HK-2 (cell line): Measurements from ENCODE around the gene USP37.

Source experiments
- DNase-seq: peaks from one replicate; pipeline ENCODE4 v3.0.0-alpha.2; 2018; ENCODE audit not compliant: unreplicated experiment

Gene USP37, protein sequence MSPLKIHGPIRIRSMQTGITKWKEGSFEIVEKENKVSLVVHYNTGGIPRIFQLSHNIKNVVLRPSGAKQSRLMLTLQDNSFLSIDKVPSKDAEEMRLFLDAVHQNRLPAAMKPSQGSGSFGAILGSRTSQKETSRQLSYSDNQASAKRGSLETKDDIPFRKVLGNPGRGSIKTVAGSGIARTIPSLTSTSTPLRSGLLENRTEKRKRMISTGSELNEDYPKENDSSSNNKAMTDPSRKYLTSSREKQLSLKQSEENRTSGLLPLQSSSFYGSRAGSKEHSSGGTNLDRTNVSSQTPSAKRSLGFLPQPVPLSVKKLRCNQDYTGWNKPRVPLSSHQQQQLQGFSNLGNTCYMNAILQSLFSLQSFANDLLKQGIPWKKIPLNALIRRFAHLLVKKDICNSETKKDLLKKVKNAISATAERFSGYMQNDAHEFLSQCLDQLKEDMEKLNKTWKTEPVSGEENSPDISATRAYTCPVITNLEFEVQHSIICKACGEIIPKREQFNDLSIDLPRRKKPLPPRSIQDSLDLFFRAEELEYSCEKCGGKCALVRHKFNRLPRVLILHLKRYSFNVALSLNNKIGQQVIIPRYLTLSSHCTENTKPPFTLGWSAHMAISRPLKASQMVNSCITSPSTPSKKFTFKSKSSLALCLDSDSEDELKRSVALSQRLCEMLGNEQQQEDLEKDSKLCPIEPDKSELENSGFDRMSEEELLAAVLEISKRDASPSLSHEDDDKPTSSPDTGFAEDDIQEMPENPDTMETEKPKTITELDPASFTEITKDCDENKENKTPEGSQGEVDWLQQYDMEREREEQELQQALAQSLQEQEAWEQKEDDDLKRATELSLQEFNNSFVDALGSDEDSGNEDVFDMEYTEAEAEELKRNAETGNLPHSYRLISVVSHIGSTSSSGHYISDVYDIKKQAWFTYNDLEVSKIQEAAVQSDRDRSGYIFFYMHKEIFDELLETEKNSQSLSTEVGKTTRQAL

DNA sequence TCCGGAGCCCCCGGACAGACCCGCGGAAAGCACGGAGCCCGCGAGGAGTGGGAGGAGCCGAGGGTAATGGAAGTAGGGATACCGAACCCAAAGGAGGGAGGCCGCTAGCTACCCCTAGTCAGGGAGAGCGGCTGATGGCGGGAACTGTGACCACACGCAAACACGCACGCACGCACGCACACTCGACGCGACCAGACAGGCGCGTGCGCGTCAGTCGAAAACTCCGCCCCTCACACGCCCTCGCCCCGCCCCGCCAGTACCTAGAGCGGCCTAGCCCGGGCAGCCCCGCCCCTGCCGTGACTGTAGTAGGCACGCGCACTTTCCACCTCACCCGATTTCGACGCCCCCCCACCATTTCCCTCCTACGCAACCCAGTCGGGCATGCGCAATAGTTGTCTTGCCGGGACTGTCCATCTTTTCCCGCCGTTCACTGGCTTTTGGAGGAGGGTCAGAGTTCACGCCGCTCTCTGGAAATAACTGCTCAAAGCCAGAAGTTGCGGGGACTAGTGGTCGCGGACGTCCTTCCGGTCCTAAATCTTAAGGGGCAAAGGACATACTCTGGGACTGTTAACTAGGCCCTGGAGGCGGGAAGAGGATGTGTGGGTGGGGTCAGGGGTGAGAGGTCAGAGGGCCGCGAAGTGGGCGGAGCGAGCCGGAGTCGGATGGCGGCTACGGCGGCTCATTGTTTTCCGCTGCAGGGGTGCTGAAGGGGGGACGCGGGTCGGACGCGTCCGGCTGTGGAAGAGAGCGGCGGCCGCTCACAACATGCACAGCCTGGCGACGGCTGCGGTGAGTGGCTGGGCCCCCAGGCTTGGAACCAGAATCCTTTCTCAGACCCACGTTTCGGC lies at the start of gene USP37, which contains the start of gene CNOT9:
TSS of gene USP37 (minus strand) at position 162 of the 848 bp plus-strand sequence. CDS start 9,698 bp downstream, outside the sequence.
TSS of gene CNOT9 (plus strand) at position 650 of the 848 bp plus-strand sequence. CDS start at position 766, 116 bp downstream.
- DNase-seq = peak; percentile 99

DNA sequence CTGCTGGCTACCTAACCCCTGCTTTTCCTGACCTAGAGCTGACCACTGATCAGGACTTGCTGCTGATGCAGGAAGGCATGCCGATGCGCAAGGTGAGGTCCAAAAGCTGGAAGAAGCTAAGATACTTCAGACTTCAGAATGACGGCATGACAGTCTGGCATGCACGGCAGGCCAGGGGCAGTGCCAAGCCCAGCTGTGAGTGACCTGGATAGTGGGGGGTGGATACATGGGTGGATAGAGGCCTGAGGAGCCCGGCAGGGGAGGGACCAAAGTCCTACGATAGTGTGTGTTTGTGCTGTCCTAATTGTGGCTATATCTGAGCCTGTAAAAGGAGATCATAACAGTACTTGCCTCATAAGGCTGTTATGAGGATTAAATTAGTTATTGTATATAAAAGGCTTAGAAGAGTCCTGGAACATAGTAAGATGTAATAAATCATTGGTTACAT lies 47.7 kb upstream of the USP37 start:
- no peak for DNase-seq

DNA sequence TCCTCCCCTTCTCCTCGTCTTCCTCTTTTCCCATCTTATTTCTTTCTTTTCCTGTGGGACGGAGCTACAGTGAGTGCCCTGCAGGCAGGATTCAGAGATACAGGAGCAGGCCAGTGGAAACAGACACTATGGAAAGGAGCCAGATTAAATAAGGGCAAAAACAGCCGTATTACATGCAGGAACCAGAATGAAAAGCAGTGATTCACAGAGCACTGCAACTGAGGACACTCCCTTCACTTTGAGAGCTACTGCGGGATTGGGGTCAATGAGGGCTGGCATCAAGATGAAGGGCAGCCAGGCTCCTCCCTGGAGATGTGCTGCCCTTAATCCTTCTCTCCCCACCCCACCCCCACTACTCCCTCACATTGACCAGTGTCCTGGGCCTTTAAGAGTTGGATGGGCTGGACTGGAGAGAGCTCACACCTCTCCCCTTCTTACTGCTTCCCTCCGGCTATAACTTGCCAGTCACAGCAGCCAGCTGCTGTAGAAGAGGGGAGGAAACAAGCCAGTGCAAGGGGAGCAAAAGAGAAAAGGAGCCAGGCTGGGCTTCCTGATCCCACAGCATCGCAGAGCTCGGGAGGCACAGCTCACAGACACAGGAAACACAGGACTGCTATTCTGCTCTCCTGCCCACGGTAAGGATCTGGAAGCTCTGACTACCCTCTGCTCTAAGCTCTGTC lies 39.4 kb upstream of the USP37 start, which contains the start of gene PLCD4:
TSS of gene PLCD4 (plus strand) at position 464 of the 680 bp plus-strand sequence. CDS start 7,841 bp downstream, outside the sequence.
- DNase-seq = no peak

DNA sequence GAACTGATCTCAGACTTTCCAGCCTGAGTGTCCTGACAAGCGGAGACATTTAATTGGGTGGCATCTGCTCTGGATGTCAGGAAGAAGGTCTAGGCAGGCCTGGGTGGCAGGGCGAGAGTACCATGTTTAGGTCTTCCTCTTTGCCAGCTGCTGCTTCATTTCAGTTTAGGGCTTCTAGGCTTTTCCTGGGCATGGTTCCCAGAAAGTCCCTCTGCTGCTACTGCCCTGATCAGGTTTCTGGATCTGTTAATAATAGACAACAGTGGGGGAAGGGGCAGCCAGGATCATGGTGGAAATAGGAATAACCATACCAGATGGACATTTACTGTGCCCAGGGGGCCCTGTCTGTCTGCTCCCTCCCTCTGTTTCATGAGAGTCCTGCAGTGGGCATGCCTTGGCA lies 37.3 kb upstream of the USP37 start:
- DNase-seq = no peak

DNA sequence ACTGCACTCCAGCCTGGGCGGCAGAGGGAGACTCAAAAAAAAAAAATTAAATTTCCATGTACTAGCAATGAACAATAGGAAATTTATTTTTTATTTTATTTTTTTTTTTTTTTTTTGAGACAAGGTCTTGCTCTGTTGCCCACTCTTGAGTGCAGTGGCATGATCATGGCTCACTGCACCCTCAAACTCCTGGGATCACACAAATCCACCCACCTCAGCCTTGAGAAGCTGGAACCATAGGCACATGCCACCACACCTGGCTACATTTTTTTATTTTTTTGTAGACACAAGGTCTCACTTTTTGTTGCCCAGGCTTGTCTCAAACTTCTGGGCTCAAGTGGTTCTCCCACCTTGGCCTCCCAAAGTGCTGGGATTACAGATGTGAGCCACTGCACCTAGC lies 17.4 kb upstream of the USP37 start:
- no peak for DNase-seq

DNA sequence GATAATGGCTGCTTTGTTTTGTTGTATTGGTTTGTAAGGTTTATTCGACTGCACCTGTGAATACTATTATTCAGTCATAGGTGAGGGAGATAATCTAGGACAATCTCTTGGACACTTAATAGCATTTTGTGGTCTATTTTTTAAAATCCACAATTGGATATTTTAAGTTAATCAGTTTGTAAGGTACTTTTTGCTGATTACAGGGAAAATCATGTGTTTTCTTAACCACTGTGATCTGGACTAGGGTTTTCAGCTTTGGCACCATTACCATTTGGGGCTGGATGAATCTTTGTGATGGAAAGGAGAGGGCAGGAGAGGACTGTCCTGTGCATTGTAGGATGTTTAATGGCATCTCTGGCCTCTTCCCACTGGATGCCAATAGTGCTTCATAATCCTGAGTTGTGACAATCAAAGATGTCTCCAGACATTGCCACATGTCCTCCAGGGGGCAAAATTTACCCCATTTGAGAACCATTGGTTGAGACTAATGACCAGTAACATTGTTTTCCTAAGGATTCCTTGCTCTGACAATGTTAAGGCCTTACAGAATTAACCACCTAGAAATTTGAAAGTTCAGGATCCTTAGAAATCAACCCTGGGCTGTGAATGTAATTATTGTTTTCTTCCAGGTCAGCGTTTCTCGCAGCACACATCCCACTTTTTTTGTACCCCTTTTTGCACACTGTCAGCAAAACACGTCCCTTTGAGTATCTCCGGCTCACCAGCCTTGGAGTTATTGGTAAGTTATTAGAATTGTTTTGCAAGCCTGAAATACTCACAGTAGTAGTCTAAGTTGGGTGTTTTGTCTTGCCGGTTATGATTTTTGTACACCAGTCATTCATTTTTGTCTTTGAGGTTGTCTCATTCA lies 16.1 kb upstream of the USP37 start:
- DNase-seq = no peak

DNA sequence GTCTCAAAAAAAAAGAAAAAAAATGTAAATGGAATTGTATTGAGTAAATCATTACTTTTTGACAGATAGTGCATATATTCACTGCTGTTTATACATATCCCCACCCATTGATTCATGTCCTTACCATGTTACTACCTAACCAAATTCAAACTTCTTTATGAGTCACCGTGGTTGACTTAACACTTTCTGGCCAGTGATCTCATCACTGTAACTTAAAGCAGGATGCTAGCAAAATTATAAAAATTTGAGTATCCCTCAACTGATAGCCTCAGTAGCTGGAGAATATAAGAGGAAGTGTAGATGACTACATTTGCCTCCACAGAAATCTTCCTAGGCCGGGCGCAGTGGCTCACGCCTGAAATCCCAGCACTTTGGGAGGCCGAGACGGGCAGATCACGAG lies 13.9 kb upstream of the USP37 start:
- DNase-seq = no peak

DNA sequence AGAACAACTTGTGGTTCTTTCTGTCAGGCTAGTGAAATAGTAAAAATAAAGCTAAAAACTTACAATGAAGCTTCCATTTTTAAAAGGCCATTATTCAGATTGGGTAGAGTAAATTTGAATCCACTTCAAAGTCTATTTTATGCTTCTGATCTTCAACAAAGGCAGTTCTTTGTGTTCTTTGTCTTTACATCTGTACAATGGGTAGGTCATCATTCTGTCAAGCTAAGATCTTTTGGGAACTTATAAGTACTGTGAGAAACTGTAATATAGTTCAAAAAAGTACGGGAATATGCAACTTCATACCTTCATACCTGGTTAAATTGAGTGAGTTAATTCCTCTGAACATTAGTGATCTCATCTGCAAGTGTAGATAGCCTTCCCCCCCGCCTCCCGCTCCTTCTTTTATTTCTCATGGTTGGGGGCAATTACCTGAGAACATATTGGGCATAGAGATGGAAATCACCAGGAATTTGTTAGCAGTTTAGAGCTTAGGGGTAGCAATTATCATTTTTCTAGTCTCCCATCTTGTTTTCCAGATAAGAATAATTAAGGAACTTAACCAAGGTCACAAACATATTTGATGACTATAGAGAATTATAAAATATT lies 10.2 kb upstream of the USP37 start:
- no peak for DNase-seq

DNA sequence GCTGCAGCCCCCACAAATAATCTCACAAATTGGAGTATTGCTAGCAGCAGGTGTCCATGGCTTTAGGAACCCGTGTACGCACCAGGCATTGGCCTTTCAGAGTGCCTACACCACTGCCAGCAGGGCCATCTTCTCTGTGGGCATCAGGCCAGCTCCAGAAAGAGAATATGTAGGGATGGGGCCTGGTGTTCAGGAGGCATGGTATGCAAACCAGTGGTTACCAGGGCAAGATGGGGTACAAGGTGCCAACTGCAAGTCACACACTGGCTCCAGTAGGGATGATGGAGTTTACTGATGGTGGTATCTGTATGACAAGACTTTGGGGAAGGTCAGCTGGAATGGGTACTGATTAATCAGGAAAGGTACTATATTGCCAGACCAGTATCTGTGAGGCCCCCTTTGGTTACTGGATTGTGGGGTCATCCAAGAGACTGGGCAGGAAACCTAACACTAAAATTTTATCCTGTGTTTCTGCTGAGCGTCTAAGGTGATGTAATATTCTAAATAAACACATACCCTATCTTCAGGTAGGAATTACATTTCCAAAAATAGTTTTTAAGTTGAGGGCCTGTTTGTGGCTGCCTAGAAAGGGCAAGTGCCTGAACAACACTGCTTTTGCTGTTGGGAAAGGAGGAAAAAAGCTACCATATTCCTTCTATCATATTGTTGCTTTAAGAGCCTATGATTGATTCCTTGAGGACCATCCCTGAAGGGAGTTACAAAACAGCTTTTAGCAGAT lies 9.5 kb upstream of the USP37 start:
- DNase-seq = no peak

DNA sequence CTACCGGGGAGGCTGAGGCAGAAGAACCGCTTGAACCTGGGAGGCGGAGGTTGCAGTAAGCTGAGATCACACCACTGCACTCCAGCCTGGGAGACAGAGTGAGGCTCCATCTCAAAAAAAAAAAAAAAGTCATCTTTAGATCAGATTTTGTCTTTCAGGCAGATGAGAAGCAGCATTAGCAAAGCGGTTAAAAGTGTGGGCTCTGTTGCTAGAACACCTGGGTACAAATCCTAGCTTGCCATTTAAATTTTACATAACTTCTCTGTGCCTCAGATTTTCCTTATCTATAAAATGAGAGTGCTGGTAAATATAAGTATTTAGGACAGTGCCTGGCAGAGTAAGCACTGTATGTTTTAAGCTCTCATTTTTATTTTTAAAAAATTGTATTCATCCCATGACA lies 8.7 kb upstream of the USP37 start:
- no peak for DNase-seq

DNA sequence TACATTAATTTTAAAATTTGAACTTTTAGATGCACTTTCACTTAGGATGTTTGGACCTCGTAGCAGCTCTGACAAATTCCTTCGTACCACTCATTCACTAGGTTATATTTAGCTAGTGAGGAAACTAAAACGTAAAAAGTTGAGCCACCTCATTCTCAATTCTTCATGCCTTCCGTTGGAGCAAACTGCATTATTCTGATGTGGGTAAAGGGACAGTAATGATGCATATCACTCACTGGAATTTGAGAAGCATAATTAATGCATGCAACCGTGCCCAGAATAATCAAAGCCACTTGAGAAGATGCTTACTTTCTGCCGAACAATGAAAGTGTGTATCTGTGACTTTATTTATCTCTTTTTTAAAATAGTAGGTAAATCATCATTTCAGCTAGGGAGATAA lies 2.7 kb upstream of the USP37 start:
- no peak for DNase-seq

DNA sequence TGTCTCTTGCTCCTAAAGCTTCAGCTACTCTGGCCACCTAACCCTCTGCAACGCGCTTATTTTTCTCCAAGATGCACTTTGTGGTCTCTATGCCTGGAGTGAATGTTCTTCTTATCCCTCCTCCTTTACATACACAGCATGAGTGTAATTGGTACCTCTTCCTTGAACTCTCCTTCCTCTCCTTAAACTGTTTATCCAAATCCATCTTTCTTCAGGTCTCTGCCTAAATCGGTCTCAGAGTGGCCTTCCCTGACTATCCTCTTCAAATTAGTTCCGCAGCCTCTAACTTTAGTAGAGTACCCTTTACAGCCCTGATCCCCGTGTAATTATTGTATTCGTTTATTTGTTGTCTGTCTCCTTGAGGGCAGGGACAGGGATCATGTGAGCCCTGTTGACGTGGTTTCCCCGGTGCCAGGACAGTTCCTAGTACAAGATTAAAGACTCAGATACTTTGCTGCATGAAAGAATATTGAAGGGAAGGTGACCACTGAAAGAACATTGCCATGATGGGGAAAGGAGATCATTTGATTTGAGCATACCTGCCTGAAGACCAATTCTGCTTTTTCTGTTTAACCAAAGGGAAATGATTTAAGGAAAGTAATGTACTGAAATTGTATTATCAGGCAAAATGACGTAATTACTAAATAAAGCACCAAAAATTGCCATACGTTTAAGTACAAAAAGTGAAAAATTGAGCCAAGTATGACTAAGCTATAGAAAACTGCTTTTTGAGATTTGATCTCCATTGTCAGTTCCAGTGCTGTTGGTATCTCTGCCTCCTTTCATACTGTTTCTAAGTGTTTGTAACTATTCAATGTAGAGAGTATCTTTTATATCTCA lies 1.7 kb upstream of the USP37 start:
- DNase-seq = peak; percentile 11

DNA sequence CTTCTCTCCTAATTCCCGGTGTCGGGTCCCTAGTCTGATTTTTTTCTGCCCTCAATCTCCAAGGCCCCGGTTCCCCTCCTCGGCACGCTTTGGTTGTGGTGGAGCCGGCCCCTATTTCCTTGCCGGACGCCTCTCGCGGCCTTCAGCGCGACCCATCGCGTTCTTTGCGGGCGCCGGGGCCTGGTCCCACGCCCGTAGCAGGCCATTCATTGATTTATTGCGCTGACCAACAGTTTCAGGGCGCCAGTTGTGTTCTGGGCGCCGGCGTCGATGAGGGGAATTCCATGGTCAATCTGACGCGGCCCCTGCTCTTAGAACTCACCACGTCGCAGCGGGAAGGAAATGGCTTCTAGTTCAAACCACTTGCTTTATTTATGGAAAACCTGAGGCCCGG lies 884 bp upstream of the USP37 start:
- DNase-seq = peak; percentile 75

DNA sequence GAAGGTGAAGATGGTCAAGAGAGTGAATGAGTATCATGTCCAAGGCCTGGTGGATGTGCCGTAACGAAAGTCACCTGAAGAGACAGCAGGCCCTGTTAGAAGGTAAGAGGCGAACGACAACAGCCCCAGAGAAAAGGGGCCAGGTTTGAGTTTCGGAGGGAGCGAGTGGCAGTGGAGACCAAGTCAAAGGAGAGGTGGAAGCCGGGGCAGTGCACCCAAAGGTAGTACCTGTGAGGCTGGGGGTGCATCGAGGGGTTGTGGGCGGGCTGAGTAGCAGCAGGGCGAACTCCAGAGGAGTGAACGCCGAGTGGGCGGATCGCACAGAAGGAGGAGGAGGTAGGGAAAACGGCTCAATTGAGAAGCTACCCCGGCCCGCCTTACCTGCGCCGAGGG lies 358 bp downstream of the USP37 start:
- no peak for DNase-seq

DNA sequence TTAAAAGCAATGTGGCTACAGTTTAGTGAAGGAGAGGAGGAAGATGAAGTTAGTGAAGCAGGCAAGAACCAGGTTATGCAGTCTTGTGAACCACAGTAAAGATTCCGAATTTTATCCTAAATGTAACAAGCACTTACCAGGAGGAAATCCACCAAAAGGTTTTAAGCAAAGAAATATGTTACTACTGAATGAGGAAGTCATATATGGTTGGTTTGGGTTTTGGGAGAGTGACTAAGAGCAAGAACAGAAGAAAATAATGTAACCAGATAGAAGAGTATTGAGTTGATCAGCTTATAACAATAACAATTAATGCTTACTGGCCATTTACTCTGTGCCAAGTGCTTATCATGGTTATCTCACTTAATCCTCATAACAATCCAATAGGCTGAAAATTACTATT lies 1.9 kb downstream of the USP37 start:
- no peak for DNase-seq

DNA sequence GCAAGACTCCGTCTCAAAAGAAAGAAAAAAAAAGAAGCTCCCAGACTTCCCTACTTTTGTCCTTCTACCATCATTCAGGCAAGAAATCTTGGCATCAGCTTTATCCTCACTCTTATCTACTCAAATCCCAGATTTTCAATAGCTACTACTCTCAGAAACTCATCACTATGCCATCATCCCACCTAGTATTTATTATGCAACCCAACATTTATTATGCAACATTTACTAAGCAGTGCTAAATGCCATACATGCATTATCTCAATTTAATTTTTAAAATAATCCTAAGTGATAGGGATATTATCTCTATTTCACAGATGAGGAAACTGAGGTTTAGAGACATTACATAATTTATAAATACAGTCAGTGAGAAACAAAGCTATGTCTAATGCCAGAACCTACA lies 4.1 kb downstream of the USP37 start:
- DNase-seq = no peak

DNA sequence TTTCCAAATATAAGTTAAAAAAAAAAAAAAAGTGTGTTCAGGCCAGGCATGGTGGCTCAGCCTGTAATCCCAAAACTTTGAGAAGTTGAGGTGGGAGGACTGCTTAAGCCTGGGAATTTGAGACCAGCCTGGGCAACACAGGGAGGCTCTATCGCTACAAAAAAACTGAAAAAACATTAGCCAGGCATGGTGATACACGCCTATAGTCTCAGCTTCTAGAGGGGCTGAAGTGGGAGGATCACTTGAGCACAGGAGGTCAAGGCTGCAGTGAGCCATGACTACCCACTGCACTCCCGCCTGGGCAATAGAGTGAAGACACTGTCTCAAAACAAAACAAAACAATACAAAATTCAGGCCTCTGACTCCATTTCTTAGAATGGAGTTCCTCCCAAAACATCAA lies 9.2 kb downstream of the USP37 start:
- no peak for DNase-seq

DNA sequence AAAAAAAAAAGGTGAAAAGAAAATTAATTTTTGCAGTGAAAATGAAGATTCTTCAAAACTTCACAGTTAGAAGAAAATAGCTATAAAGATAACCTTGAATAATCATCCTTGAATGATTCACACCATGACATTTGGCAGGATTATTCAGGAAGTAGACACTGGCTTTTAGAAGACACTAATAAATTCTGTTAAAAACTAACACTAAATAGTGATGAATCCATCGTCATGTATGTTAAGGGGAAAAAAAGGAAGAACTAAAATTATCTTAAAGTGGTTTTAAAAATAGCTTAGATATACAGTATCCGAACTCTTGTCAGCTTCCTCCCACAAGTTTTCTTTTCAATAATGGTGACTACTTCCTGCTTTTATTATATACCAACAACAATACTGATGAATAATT lies 10.2 kb downstream of the USP37 start:
- no peak for DNase-seq
